ENCODE data around the gene BEST4. TPM values are rescaled to one million over a fixed set of nuclear protein-coding genes. Genes with fewer than 3 reads are reported as not detected.

The BEST4 gene
- total and polyA plus RNA-seq, 2 experiments from 2014 or later: 0.98 to 1.4 TPM

GRCh38 chr1:44787506-44787905 lies 464 bp downstream of the BEST4 start:
- no peak for TF ChIP-seq CTCF (IDR thresholded peaks at IDR 0.05; ENCODE audit: low read depth, low read length)
- H3K36me3 ChIP-seq: no peaks in the 10 kb centered on the region
- H3K27ac ChIP-seq: no peak overlapping the region
- DNase-seq (ENCODE audit: low read depth in 1 of 2, low spot score in 1 of 2): no peak
- H3K4me3 ChIP-seq: no peak overlapping the region
- no peaks in the 10 kb centered on the region for H3K9me3 ChIP-seq (ENCODE audit: low read depth)
- H3K4me1 ChIP-seq (ENCODE audit: low read depth): peaks cover 4% of the 10 kb centered on the region
- H3K27me3 ChIP-seq: no peaks in the 10 kb centered on the region

- Histone ChIP-seq H3K27ac (no peak overlapping the region), H3K4me3 (no peak overlapping the region)
- DNase-seq (ENCODE audit: low read depth in 1 of 2, low spot score in 1 of 2): no peak
These were observed 1.0 kb downstream of the BEST4 start for GRCh38 chr1:44786841-44787426.

GRCh38 chr1:44786138-44786840 lies 1.7 kb downstream of the BEST4 start:
- Histone ChIP-seq H3K27me3 (no peaks in the 10 kb centered on the region), H3K9me3 (ENCODE audit: low read depth) (no peaks in the 10 kb centered on the region), H3K4me3 (peak overlapping the region; percentile 10), H3K4me1 (ENCODE audit: low read depth) (peaks cover 4% of the 10 kb centered on the region), H3K36me3 (no peaks in the 10 kb centered on the region), H3K27ac (no peak overlapping the region)
- DNase-seq (ENCODE audit: low read depth in 1 of 2, low spot score in 1 of 2): peak; percentile 57 to 80
- TF ChIP-seq CTCF (IDR thresholded peaks at IDR 0.05; ENCODE audit: low read depth, low read length): peak; percentile 96

More at GRCh38 chr1:44786841-44787426, 1.0 kb downstream of the BEST4 start:
- no peak for TF ChIP-seq CTCF (IDR thresholded peaks at IDR 0.05; ENCODE audit: low read depth, low read length)
- no peaks in the 10 kb centered on the region for H3K36me3 ChIP-seq
- H3K27me3 ChIP-seq: no peaks in the 10 kb centered on the region
- no peaks in the 10 kb centered on the region for H3K9me3 ChIP-seq (ENCODE audit: low read depth)
- peaks cover 4% of the 10 kb centered on the region for H3K4me1 ChIP-seq (ENCODE audit: low read depth)

DNA sequence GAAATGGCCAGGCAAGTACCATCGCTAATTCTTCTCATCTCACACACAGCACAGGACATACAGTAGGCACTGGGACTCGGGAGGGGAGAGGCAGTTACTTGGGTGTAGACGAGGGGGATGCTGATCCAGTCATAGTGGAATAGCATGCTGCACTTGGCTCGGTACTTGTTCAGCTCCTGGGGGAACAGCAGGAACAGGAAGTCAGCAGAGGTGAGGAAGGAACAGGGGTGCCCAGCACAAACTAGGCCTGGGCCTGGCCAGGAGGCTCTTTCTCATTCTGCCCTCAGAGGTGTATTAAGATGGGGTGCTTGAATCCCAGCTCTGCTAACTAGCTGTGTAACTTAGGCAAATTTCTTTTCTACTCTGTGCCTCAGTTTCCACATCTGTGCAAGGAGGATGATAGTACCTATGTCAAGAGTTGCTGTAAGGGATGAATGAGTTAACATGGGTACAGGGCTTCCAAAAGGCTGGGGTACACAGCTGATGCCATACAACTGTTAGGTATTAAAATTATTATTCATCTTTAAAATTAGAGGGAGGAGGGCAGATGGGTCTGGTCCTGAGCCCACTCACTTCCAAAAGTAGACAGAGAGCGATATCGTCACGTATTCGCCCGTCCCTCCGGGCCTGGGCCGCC lies 2.4 kb downstream of the BEST4 start:
- Histone ChIP-seq H3K27ac (no peak overlapping the region), H3K4me3 (peak overlapping the region; percentile 10), H3K4me1 (ENCODE audit: low read depth) (peaks cover 4% of the 10 kb centered on the region), H3K27me3 (no peaks in the 10 kb centered on the region), H3K9me3 (ENCODE audit: low read depth) (no peaks in the 10 kb centered on the region), H3K36me3 (no peaks in the 10 kb centered on the region)
- TF ChIP-seq CTCF (IDR thresholded peaks at IDR 0.05; ENCODE audit: low read depth, low read length): no peak
- DNase-seq (ENCODE audit: low read depth in 1 of 2, low spot score in 1 of 2): no peak

GRCh38 chr1:44785029-44785380 lies 3.0 kb downstream of the BEST4 start:
- Histone ChIP-seq H3K4me3 (no peak overlapping the region), H3K27me3 (no peaks in the 10 kb centered on the region), H3K9me3 (ENCODE audit: low read depth) (no peaks in the 10 kb centered on the region), H3K36me3 (no peaks in the 10 kb centered on the region), H3K27ac (no peak overlapping the region), H3K4me1 (ENCODE audit: low read depth) (peaks cover 4% of the 10 kb centered on the region)
- DNase-seq (ENCODE audit: low read depth in 1 of 2, low spot score in 1 of 2): no peak
- TF ChIP-seq CTCF (IDR thresholded peaks at IDR 0.05; ENCODE audit: low read depth, low read length): peak; percentile 0
